ENCODE data around the gene TEKT5. TPM values are rescaled to one million over a fixed set of nuclear protein-coding genes. Genes with fewer than 3 reads are reported as not detected.
"Not testable (repeated sequence)": the region's sequence is repeated elsewhere in the genome, so short reads cannot be mapped to it uniquely, and the experiment has no call there.

The TEKT5 gene
- not detected for polyA plus RNA-seq (2013, experiment 1 of 2)
- 0.51 TPM for polyA plus RNA-seq (2013, experiment 2 of 2)

- Histone ChIP-seq H3K27ac (ENCODE audit: low read depth, low read length) (no peak within 1 kb of the TSS), H3K4me3 (ENCODE audit: low read length) (no peak within 1 kb of the TSS)
- 86% methylated on average over 5 of the region's 5 CpGs for WGBS
These were observed at the start of gene TEKT5 for GRCh38 chr16:10694830-10695229. Gene TEKT5, minus strand, starts transcription at chr16:10694930. Its CDS starts 57 bp downstream, at chr16:10694873.

GRCh38 chr16:10743610-10744369 lies 49.1 kb upstream of the TEKT5 start, which contains the start of gene NUBP1:
Gene NUBP1, plus strand, starts transcription at chr16:10743842. Its CDS starts 22 bp downstream, at chr16:10743864.
- under 1% methylated on average over 57 of the region's 57 CpGs for WGBS
- Histone ChIP-seq H3K27ac (ENCODE audit: low read depth, low read length) (peak within 1 kb of the TSS; percentile 86), H3K27me3 (ENCODE audit: insufficient read depth, low read length) (no peaks in the 10 kb centered on the region), H3K4me3 (ENCODE audit: low read length) (peak within 1 kb of the TSS; percentile 86), H3K9me3 (ENCODE audit: insufficient read depth, low read depth, low read length) (no peaks in the 10 kb centered on the region), H3K9ac (ENCODE audit: low read depth, low read length) (peak within 1 kb of the TSS; percentile 93), H3K36me3 (ENCODE audit: insufficient read depth, low read length) (peaks cover 9% of the 10 kb centered on the region; the same call in 1 of the 2 replicates), H3K4me1 (ENCODE audit: insufficient read depth, low read length) (no peaks in the 10 kb centered on the region)

More at GRCh38 chr16:10694830-10695229, at the start of gene TEKT5:
- Histone ChIP-seq H3K36me3 (ENCODE audit: insufficient read depth, low read length) (no peaks in the 10 kb centered on the region), H3K27me3 (ENCODE audit: insufficient read depth, low read length) (no peaks in the 10 kb centered on the region), H3K9ac (ENCODE audit: low read depth, low read length) (no peak within 1 kb of the TSS), H3K4me1 (ENCODE audit: insufficient read depth, low read length) (no peaks in the 10 kb centered on the region), H3K9me3 (ENCODE audit: insufficient read depth, low read depth, low read length) (no peaks in the 10 kb centered on the region)

- Histone ChIP-seq H3K27me3 (ENCODE audit: insufficient read depth, low read length) (no peaks in the 10 kb centered on the region), H3K27ac (ENCODE audit: low read depth, low read length) (no peak overlapping the region), H3K4me1 (ENCODE audit: insufficient read depth, low read length) (no peaks in the 10 kb centered on the region), H3K9ac (ENCODE audit: low read depth, low read length) (peak overlapping the region; percentile 93), H3K36me3 (ENCODE audit: insufficient read depth, low read length) (peaks cover 4% of the 10 kb centered on the region; the same call in 1 of the 2 replicates), H3K4me3 (ENCODE audit: low read length) (peak overlapping the region; percentile 86), H3K9me3 (ENCODE audit: insufficient read depth, low read depth, low read length) (no peaks in the 10 kb centered on the region)
- 46% methylated on average over 3 of the region's 5 CpGs for WGBS
These were observed 48.5 kb upstream of the TEKT5 start for GRCh38 chr16:10743227-10743609.

GRCh38 chr16:10741844-10742243 lies 47.1 kb upstream of the TEKT5 start:
- 92% methylated on average over 4 of the region's 4 CpGs for WGBS
- Histone ChIP-seq H3K4me1 (ENCODE audit: insufficient read depth, low read length) (no peaks in the 10 kb centered on the region), H3K9ac (ENCODE audit: low read depth, low read length) (no peak overlapping the region)

GRCh38 chr16:10741249-10741648 lies 46.5 kb upstream of the TEKT5 start:
- not testable (repeated sequence) for H3K4me1 ChIP-seq (ENCODE audit: insufficient read depth, low read length); H3K27me3 ChIP-seq (ENCODE audit: insufficient read depth, low read length); H3K36me3 ChIP-seq (ENCODE audit: insufficient read depth, low read length); H3K4me3 ChIP-seq (ENCODE audit: low read length); H3K9me3 ChIP-seq (ENCODE audit: insufficient read depth, low read depth, low read length); H3K9ac ChIP-seq (ENCODE audit: low read depth, low read length); H3K27ac ChIP-seq (ENCODE audit: low read depth, low read length)
- 97% methylated on average over 10 of the region's 10 CpGs for WGBS

More at GRCh38 chr16:10741844-10742243, 47.1 kb upstream of the TEKT5 start:
- Histone ChIP-seq H3K9me3 (ENCODE audit: insufficient read depth, low read depth, low read length) (no peaks in the 10 kb centered on the region), H3K27ac (ENCODE audit: low read depth, low read length) (no peak overlapping the region), H3K4me3 (ENCODE audit: low read length) (no peak overlapping the region), H3K36me3 (ENCODE audit: insufficient read depth, low read length) (no peaks in the 10 kb centered on the region), H3K27me3 (ENCODE audit: insufficient read depth, low read length) (no peaks in the 10 kb centered on the region)

GRCh38 chr16:10740845-10741208 lies 46.1 kb upstream of the TEKT5 start:
- Histone ChIP-seq H3K9ac (ENCODE audit: low read depth, low read length) (no peak overlapping the region), H3K36me3 (ENCODE audit: insufficient read depth, low read length) (no peaks in the 10 kb centered on the region), H3K27me3 (ENCODE audit: insufficient read depth, low read length) (no peaks in the 10 kb centered on the region), H3K9me3 (ENCODE audit: insufficient read depth, low read depth, low read length) (no peaks in the 10 kb centered on the region), H3K4me3 (ENCODE audit: low read length) (no peak overlapping the region), H3K4me1 (ENCODE audit: insufficient read depth, low read length) (no peaks in the 10 kb centered on the region), H3K27ac (ENCODE audit: low read depth, low read length) (no peak overlapping the region)
- WGBS = 88% methylated on average over 2 of the region's 2 CpGs

GRCh38 chr16:10740000-10740844 lies 45.5 kb upstream of the TEKT5 start:
- Histone ChIP-seq H3K9me3 (ENCODE audit: insufficient read depth, low read depth, low read length) (no peaks in the 10 kb centered on the region), H3K9ac (ENCODE audit: low read depth, low read length) (no peak overlapping the region), H3K36me3 (ENCODE audit: insufficient read depth, low read length) (no peaks in the 10 kb centered on the region), H3K27me3 (ENCODE audit: insufficient read depth, low read length) (no peaks in the 10 kb centered on the region), H3K4me1 (ENCODE audit: insufficient read depth, low read length) (no peaks in the 10 kb centered on the region), H3K4me3 (ENCODE audit: low read length) (no peak overlapping the region), H3K27ac (ENCODE audit: low read depth, low read length) (no peak overlapping the region)
- 91% methylated on average over 10 of the region's 10 CpGs for WGBS

- Histone ChIP-seq H3K9ac (ENCODE audit: low read depth, low read length) (no peak overlapping the region), H3K4me3 (ENCODE audit: low read length) (no peak overlapping the region), H3K27ac (ENCODE audit: low read depth, low read length) (no peak overlapping the region), H3K4me1 (ENCODE audit: insufficient read depth, low read length) (no peaks in the 10 kb centered on the region), H3K36me3 (ENCODE audit: insufficient read depth, low read length) (no peaks in the 10 kb centered on the region), H3K27me3 (ENCODE audit: insufficient read depth, low read length) (no peaks in the 10 kb centered on the region), H3K9me3 (ENCODE audit: insufficient read depth, low read depth, low read length) (no peaks in the 10 kb centered on the region; the same call in 1 of the 2 replicates)
- WGBS = 89% methylated on average over 11 of the region's 12 CpGs
These were observed 43.7 kb upstream of the TEKT5 start for GRCh38 chr16:10738231-10739077.

GRCh38 chr16:10737068-10737625 lies 42.4 kb upstream of the TEKT5 start:
- Histone ChIP-seq H3K4me1 (ENCODE audit: insufficient read depth, low read length) (no peaks in the 10 kb centered on the region), H3K36me3 (ENCODE audit: insufficient read depth, low read length) (no peaks in the 10 kb centered on the region), H3K9me3 (ENCODE audit: insufficient read depth, low read depth, low read length) (no peaks in the 10 kb centered on the region; the same call in 1 of the 2 replicates), H3K4me3 (ENCODE audit: low read length) (no peak overlapping the region), H3K27ac (ENCODE audit: low read depth, low read length) (no peak overlapping the region), H3K9ac (ENCODE audit: low read depth, low read length) (no peak overlapping the region), H3K27me3 (ENCODE audit: insufficient read depth, low read length) (no peaks in the 10 kb centered on the region)
- WGBS = 50% methylated on average over 10 of the region's 12 CpGs

GRCh38 chr16:10731790-10732189 lies 37.1 kb upstream of the TEKT5 start:
- Histone ChIP-seq H3K4me3 (ENCODE audit: low read length) (no peak overlapping the region), H3K27ac (ENCODE audit: low read depth, low read length) (no peak overlapping the region), H3K9ac (ENCODE audit: low read depth, low read length) (no peak overlapping the region), H3K36me3 (ENCODE audit: insufficient read depth, low read length) (no peaks in the 10 kb centered on the region), H3K4me1 (ENCODE audit: insufficient read depth, low read length) (no peaks in the 10 kb centered on the region), H3K9me3 (ENCODE audit: insufficient read depth, low read depth, low read length) (no peaks in the 10 kb centered on the region; the same call in 1 of the 2 replicates), H3K27me3 (ENCODE audit: insufficient read depth, low read length) (no peaks in the 10 kb centered on the region)
- 93% methylated on average over 7 of the region's 7 CpGs for WGBS
